GM23338 (cell line): ENCODE measurements around the gene NSD2. TPM values are rescaled to one million over a fixed set of nuclear protein-coding genes. Genes with fewer than 3 reads are reported as not detected.

Source experiments
- ATAC-seq: fragments of 200-7000 bp; cut with Tn5 transposase; 3 replicates; pipeline ENCODE4 v1.9.1; 2020
- DNase-seq: peaks from one replicate; pipeline ENCODE4 v3.0.0-alpha.2; 2015; ENCODE audit warnings: low spot score
- H2AFZ ChIP-seq: fragments of 200-600 bp; sonication (generic); 2 replicates; pipeline ENCODE4 v1.8.0; 2016; ENCODE audit warnings: antibody characterized with exemption, mild to moderate bottlenecking, moderate library complexity
- H3F3A ChIP-seq: fragments of 200-600 bp; sonication (generic); replicated peaks from 2 replicates; pipeline ENCODE4 v1.8.0; 2017; ENCODE audit warnings: antibody characterized with exemption, mixed run types, low read depth
- H3K27ac ChIP-seq: fragments of 200-600 bp; sonication (generic); 2 replicates; pipeline ENCODE4 v1.6.1; 2016; ENCODE audit warnings: low read depth
- H3K27me3 ChIP-seq: fragments of 200-600 bp; sonication (generic); 2 replicates; pipeline ENCODE4 v1.8.0; 2016; ENCODE audit warnings: mild to moderate bottlenecking, mixed run types, moderate library complexity; ENCODE audit not compliant: insufficient read depth
- H3K36me3 ChIP-seq: fragments of 200-600 bp; sonication (generic); 2 replicates; pipeline ENCODE4 v1.8.0; 2016; ENCODE audit warnings: mild to moderate bottlenecking; ENCODE audit not compliant: insufficient read depth
- H3K4me1 ChIP-seq: fragments of 200-600 bp; sonication (generic); 2 replicates; pipeline ENCODE4 v1.8.0; 2016; ENCODE audit warnings: mild to moderate bottlenecking, moderate library complexity; ENCODE audit not compliant: insufficient read depth
- H3K4me2 ChIP-seq: fragments of 200-600 bp; sonication (generic); 2 replicates; pipeline ENCODE4 v1.7.1; 2017; ENCODE audit warnings: mixed run types
- H3K4me3 ChIP-seq: fragments of 200-600 bp; sonication (generic); 2 replicates; pipeline ENCODE4 v1.6.1; 2016; ENCODE audit warnings: mixed run types
- H3K79me2 ChIP-seq: fragments of 200-600 bp; sonication (generic); replicated peaks from 2 replicates; pipeline ENCODE4 v1.8.0; 2017; ENCODE audit warnings: mild to moderate bottlenecking; ENCODE audit not compliant: insufficient read depth
- H3K9me2 ChIP-seq: fragments of 200-600 bp; sonication (generic); 2 replicates; pipeline ENCODE4 v1.8.0; 2017; ENCODE audit not compliant: insufficient read depth
- H4K20me1 ChIP-seq: fragments of 200-600 bp; sonication (generic); replicated peaks from 2 replicates; pipeline ENCODE4 v1.8.0; 2017; ENCODE audit warnings: mild to moderate bottlenecking; ENCODE audit not compliant: insufficient read depth
- H3K27ac Mint-ChIP-seq: 2 replicates; pipeline ENCODE4 v1.8.0; 2020; ENCODE audit warnings: inconsistent platforms, mild to moderate bottlenecking, moderate library complexity, mixed read lengths
- H3K27me3 Mint-ChIP-seq: 3 replicates; pipeline ENCODE4 v1.8.0; 2022; ENCODE audit warnings: low read depth, mild to moderate bottlenecking, moderate library complexity, mixed read lengths, inconsistent platforms; ENCODE audit not compliant: insufficient read depth, poor library complexity
- H3K36me3 Mint-ChIP-seq: 3 replicates; pipeline ENCODE4 v1.8.0; 2021; ENCODE audit warnings: low read depth, mild to moderate bottlenecking, inconsistent platforms, moderate library complexity, mixed read lengths
- H3K4me1 Mint-ChIP-seq: 3 replicates; pipeline ENCODE4 v1.8.0; 2020; ENCODE audit warnings: mild to moderate bottlenecking, inconsistent platforms, mixed read lengths
- H3K4me3 Mint-ChIP-seq: 3 replicates; pipeline ENCODE4 v1.8.0; 2021; ENCODE audit warnings: moderate library complexity, mild to moderate bottlenecking, inconsistent platforms, mixed read lengths
- H3K9me3 Mint-ChIP-seq: 3 replicates; pipeline ENCODE4 v1.8.0; 2020; ENCODE audit warnings: moderate library complexity, mild to moderate bottlenecking, inconsistent platforms, mixed read lengths
- CREB1 ChIP-seq: fragments of 250-450 bp; sonication (Bioruptor Pico); IDR thresholded peaks from 2 replicates; pipeline ENCODE4 v1.5.0; 2020; ENCODE audit warnings: low read depth, mild to moderate bottlenecking, moderate library complexity
- CTCF ChIP-seq, 2 experiments: fragments of 200-600 bp in 1 of 2; sonication (generic) in 1 of 2; conservative IDR thresholded peaks; 2 replicates each; pipeline versions ENCODE4 v1.5.1 to v1.6.1; 2016 to 2017; ENCODE audit warnings: antibody characterized with exemption in 2 of 2, low read depth in 2 of 2, mild to moderate bottlenecking in 2 of 2, moderate library complexity in 1 of 2
- ETS1 ChIP-seq: IDR thresholded peaks from 2 replicates; pipeline ENCODE4 v1.6.1; 2016; ENCODE audit warnings: antibody characterized with exemption
- EZH2phosphoT487 ChIP-seq: fragments of 200-600 bp; sonication (generic); IDR thresholded peaks from one replicate; pipeline ENCODE4 v1.8.1; 2018; ENCODE audit warnings: antibody characterized with exemption; ENCODE audit not compliant: unreplicated experiment
- POLR2AphosphoS5 ChIP-seq: IDR thresholded peaks from 2 replicates; pipeline ENCODE4 v1.6.1; 2016; ENCODE audit warnings: antibody characterized with exemption, low read depth
- REST ChIP-seq: IDR thresholded peaks from one replicate; pipeline ENCODE4 v1.6.1; 2018; ENCODE audit warnings: antibody characterized with exemption; ENCODE audit not compliant: unreplicated experiment
- STAT1 ChIP-seq: IDR thresholded peaks from one replicate; pipeline ENCODE4 v1.6.1; 2016; ENCODE audit warnings: antibody characterized with exemption; ENCODE audit not compliant: unreplicated experiment
- ZNF331 ChIP-seq: fragments of 250-450 bp; sonication (Bioruptor Pico); IDR thresholded peaks from 2 replicates; pipeline ENCODE4 v1.5.0; 2020; ENCODE audit warnings: low read depth, mild to moderate bottlenecking, moderate library complexity
- ZNF462 ChIP-seq: fragments of 250-450 bp; sonication (Bioruptor Pico); IDR thresholded peaks from 2 replicates; pipeline ENCODE4 v1.5.0; 2020; ENCODE audit warnings: mild to moderate bottlenecking, moderate library complexity
- polyA plus RNA-seq: library from polyadenylated mRNA; unstranded; fragments of >200 nt; fragmentation: Nextera tagmentation; extraction: Ambion mirVana; gene quantifications from 2 replicates; pipeline ENCODE4 v1.2.1, GENCODE V29; 2016
- total RNA-seq: library from RNA; depleted of rRNA; stranded (reverse); fragments of >200 nt; shearing (Covaris generic); gene quantifications from 2 replicates; pipeline ENCODE4 v1.2.3, GENCODE V29; 2014

NSD2 gene
- total and polyA plus RNA-seq, 2 experiments from 2014 or later, result 33.5 to 84.4 TPM

GRCh38 chr4:1855333-1856070 is 15.7 kb upstream of the NSD2 start:
- Mint-ChIP-seq H3K27ac (no peak overlapping the region), H3K36me3 (peaks cover 5% of the 10 kb centered on the region; the same call in 2 of the 3 replicates), H3K4me3 (peak overlapping the region; percentile 74), H3K27me3 (peaks cover 50% of the 10 kb centered on the region), H3K9me3 (no peaks in the 10 kb centered on the region; the same call in 1 of the 3 replicates), H3K4me1 (peaks cover 22% of the 10 kb centered on the region)
- Histone ChIP-seq H3K79me2 (peaks cover 40% of the 10 kb centered on the region), H3K4me1 (peaks cover 7% of the 10 kb centered on the region; the same call in 1 of the 2 replicates), H3K4me2 (peak overlapping the region; percentile 93), H3K27me3 (peaks cover 50% of the 10 kb centered on the region), H2AFZ (no peak overlapping the region; the same call in 1 of the 2 replicates), H4K20me1 (peaks cover 48% of the 10 kb centered on the region), H3F3A (peaks cover 8% of the 10 kb centered on the region; the same call in 1 of the 2 replicates), H3K9me2 (no peaks in the 10 kb centered on the region), H3K36me3 (no peaks in the 10 kb centered on the region), H3K27ac (no peak overlapping the region), H3K4me3 (peak overlapping the region; percentile 93)
- no peak for TF ChIP-seq STAT1
- TF ChIP-seq CREB1, result no peak
- TF ChIP-seq POLR2AphosphoS5, result no peak
- no peak for TF ChIP-seq ZNF462 (CRISPR knock-in tag)
- TF ChIP-seq REST, result no peak
- no peak for TF ChIP-seq ZNF331 (CRISPR knock-in tag)
- no peak for TF ChIP-seq ETS1
- TF ChIP-seq CTCF (conservative IDR thresholded peaks at IDR 0.05; ENCODE audit: low read depth in 2 of 2), result no peak
- no peak for TF ChIP-seq EZH2phosphoT487
- peak; percentile 23 for ATAC-seq
- no peak for DNase-seq
